ENCODE measurements around the gene DGCR8.

DNA sequence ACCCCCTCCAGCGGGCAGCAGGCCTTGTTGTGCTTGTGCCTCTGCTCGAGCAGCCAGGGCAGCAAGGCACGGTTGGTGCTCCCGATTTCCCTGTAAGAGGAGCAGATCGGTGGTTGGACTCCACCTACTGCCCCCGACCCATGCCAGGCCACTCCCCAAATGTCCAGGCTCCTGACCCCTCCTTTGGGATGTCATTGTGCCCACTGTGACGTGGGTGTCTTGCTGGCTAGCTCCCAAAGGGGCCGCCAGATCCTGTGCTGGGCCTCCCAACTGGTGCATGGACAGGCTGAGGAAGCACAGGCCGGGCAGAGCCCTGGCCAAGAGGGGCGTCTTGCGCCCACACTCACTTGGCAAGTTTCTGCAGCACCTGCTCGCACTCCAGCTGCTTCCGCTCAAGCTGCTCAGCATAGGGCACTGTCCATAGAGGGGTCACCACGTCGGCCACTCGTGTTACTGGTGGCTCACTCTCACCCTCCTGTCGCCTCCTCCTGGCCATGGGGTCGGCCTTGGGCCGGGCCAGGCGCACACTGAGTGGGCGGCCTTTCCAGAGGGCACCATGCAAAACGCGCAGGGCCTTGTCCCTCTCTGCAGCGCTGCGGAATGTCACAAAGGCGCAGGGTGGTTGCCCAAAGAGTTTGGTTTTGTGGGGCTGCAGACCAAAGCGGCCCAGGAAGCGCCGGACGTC is 35.8 kb downstream of the DGCR8 start, which contains the start of gene RANBP1:
- no peak for TF ChIP-seq POLR2A (IDR thresholded peaks at IDR 0.05)
- TF ChIP-seq, protein P1, sequence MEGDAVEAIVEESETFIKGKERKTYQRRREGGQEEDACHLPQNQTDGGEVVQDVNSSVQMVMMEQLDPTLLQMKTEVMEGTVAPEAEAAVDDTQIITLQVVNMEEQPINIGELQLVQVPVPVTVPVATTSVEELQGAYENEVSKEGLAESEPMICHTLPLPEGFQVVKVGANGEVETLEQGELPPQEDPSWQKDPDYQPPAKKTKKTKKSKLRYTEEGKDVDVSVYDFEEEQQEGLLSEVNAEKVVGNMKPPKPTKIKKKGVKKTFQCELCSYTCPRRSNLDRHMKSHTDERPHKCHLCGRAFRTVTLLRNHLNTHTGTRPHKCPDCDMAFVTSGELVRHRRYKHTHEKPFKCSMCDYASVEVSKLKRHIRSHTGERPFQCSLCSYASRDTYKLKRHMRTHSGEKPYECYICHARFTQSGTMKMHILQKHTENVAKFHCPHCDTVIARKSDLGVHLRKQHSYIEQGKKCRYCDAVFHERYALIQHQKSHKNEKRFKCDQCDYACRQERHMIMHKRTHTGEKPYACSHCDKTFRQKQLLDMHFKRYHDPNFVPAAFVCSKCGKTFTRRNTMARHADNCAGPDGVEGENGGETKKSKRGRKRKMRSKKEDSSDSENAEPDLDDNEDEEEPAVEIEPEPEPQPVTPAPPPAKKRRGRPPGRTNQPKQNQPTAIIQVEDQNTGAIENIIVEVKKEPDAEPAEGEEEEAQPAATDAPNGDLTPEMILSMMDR (IDR thresholded peaks at IDR 0.05), result no peak

All from esophagus squamous epithelium (tissue), 4 donors.